Muscle layer of duodenum (tissue), 2 donors: ENCODE measurements around the gene RAI14.

Experiments
- H3K27ac ChIP-seq: one replicate; pipeline ENCODE4 v1.7.0; 2013; ENCODE audit warnings: mild to moderate bottlenecking, low read length
- H3K27me3 ChIP-seq: one replicate; pipeline ENCODE4 v1.7.0; 2013; ENCODE audit warnings: low read depth, mild to moderate bottlenecking, control low read depth, low read length
- H3K36me3 ChIP-seq, 2 donors: one replicate each; pipeline ENCODE4 v1.7.0; 2013; ENCODE audit warnings: low read length in 2 of 2, control low read depth in 1 of 2, mild to moderate bottlenecking in 1 of 2; ENCODE audit not compliant: insufficient read depth in 2 of 2, control insufficient read depth in 1 of 2
- H3K4me1 ChIP-seq, 2 donors: one replicate each; pipeline ENCODE4 v1.7.0; 2013; ENCODE audit warnings: low read length in 2 of 2, mild to moderate bottlenecking in 2 of 2, control low read depth in 1 of 2, moderate library complexity in 1 of 2; ENCODE audit not compliant: insufficient read depth in 2 of 2, control insufficient read depth in 1 of 2
- H3K4me3 ChIP-seq, 2 donors: one replicate each; pipeline ENCODE4 v1.7.0; 2013; ENCODE audit warnings: low read length in 2 of 2, low read depth in 1 of 2, mild to moderate bottlenecking in 1 of 2
- H3K9me3 ChIP-seq, 2 donors: one replicate each; pipeline ENCODE4 v1.7.0; 2013; ENCODE audit warnings: low read length in 2 of 2, control low read depth in 1 of 2, mild to moderate bottlenecking in 1 of 2; ENCODE audit not compliant: control insufficient read depth in 1 of 2
- donor health status: healthy.

The RAI14 gene

GRCh38 chr5:34869256-34869655, 213.1 kb downstream of the RAI14 start:
- H3K27me3 ChIP-seq, result no peaks in the 10 kb centered on the region
- H3K4me3 ChIP-seq, result no peak overlapping the region
- no peak overlapping the region for H3K27ac ChIP-seq
- H3K4me1 ChIP-seq, result no peaks in the 10 kb centered on the region
- no peaks in the 10 kb centered on the region for H3K36me3 ChIP-seq
- H3K9me3 ChIP-seq, result no peaks in the 10 kb centered on the region

- H3K9me3 ChIP-seq, result no peaks in the 10 kb centered on the region
- no peak overlapping the region for H3K27ac ChIP-seq
Observed at GRCh38 chr5:34870382-34870781, 214.3 kb downstream of the RAI14 start.

GRCh38 chr5:34876275-34876674, 220.1 kb downstream of the RAI14 start:
- no peak overlapping the region for H3K4me3 ChIP-seq
- no peaks in the 10 kb centered on the region for H3K36me3 ChIP-seq
- no peak overlapping the region for H3K27ac ChIP-seq
- no peaks in the 10 kb centered on the region for H3K9me3 ChIP-seq
- no peaks in the 10 kb centered on the region for H3K4me1 ChIP-seq
- no peaks in the 10 kb centered on the region for H3K27me3 ChIP-seq

More at GRCh38 chr5:34870382-34870781, 214.3 kb downstream of the RAI14 start:
- no peaks in the 10 kb centered on the region for H3K36me3 ChIP-seq
- no peaks in the 10 kb centered on the region for H3K27me3 ChIP-seq
- H3K4me3 ChIP-seq, result no peak overlapping the region
- no peaks in the 10 kb centered on the region for H3K4me1 ChIP-seq

- Histone ChIP-seq H3K27ac (no peak overlapping the region), H3K9me3 (no peaks in the 10 kb centered on the region), H3K4me3 (no peak overlapping the region), H3K27me3 (no peaks in the 10 kb centered on the region), H3K36me3 (no peaks in the 10 kb centered on the region), H3K4me1 (no peaks in the 10 kb centered on the region)
Observed at GRCh38 chr5:34881246-34881645, 225.1 kb downstream of the RAI14 start.
